Astrocyte of the cerebellum (primary cell): ENCODE results near the gene LRRTM1.

Source experiments
- DNase-seq: peaks from one replicate; pipeline ENCODE4 v3.0.0-alpha.2; 2011; ENCODE audit warnings: low read depth
- H3K4me3 ChIP-seq: 2 replicates; pipeline ENCODE4 v1.5.1; 2011; ENCODE audit warnings: mild to moderate bottlenecking, low read depth, low read length, moderate library complexity
- in situ Hi-C: cut with HindIII; loops from 2 replicates; pipeline ENCODE4 v1.10.0; 2017; ENCODE audit warnings: low sequenced_read_pairs
- TF ChIP-seq, protein P1 (sequence below): IDR thresholded peaks from 2 replicates; pipeline ENCODE4 v1.5.1; 2012; ENCODE audit warnings: low read length, low read depth, moderate library complexity, mild to moderate bottlenecking; ENCODE audit errors: missing control alignments

LRRTM1 gene

DNA sequence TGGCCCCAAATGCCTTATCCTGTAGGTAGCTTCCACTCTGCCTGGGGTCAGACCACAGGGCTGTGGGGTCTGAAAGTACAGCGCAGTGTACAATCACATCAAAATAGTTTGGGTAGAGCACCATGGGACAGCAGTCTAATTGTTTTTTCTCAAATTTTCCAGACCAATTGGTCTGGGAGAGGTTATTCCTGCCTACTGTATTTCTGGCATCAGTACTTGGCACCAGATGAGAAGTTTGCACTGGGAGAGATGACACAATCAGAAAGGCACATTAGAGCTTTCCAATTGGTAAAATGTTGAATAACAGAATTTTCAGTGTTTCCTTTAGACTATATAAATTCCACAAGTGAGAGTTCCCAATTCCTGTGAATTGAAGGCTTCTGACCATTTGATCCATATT, 30.9 kb upstream of the LRRTM1 start:
- no peak overlapping the region for H3K4me3 ChIP-seq
- no peak for DNase-seq
- in situ Hi-C loops = no loop called here
- TF ChIP-seq, protein P1, sequence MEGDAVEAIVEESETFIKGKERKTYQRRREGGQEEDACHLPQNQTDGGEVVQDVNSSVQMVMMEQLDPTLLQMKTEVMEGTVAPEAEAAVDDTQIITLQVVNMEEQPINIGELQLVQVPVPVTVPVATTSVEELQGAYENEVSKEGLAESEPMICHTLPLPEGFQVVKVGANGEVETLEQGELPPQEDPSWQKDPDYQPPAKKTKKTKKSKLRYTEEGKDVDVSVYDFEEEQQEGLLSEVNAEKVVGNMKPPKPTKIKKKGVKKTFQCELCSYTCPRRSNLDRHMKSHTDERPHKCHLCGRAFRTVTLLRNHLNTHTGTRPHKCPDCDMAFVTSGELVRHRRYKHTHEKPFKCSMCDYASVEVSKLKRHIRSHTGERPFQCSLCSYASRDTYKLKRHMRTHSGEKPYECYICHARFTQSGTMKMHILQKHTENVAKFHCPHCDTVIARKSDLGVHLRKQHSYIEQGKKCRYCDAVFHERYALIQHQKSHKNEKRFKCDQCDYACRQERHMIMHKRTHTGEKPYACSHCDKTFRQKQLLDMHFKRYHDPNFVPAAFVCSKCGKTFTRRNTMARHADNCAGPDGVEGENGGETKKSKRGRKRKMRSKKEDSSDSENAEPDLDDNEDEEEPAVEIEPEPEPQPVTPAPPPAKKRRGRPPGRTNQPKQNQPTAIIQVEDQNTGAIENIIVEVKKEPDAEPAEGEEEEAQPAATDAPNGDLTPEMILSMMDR = no peak

DNA sequence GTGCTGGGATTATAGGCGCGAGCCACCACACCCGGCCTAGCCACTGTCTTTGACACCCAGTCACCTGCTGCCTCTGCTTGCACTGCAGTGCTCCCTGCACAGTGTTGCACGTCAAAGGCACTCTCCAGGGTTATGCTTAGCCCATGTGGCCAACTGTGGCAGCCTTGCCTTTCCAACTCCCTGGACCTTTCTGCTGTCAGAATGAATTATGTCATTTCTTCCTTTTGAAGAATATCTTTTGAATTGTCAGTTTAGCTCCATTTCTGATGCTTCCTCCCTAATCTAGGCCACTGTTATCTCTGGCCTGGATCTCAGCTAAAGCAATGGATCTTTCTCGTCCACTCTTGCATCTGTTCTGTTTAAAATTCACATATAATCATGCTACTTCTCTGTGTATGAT, 29.3 kb upstream of the LRRTM1 start:
- DNase-seq = no peak
- in situ Hi-C loops = no loop called here
- no peak overlapping the region for H3K4me3 ChIP-seq
- TF ChIP-seq, protein P1 = no peak

GRCh38 chr2:80330527-80331450, 26.2 kb upstream of the LRRTM1 start:
- in situ Hi-C loops = no loop called here
- no peak for DNase-seq
- no peak overlapping the region for H3K4me3 ChIP-seq
- TF ChIP-seq, protein P1 = no peak

DNA sequence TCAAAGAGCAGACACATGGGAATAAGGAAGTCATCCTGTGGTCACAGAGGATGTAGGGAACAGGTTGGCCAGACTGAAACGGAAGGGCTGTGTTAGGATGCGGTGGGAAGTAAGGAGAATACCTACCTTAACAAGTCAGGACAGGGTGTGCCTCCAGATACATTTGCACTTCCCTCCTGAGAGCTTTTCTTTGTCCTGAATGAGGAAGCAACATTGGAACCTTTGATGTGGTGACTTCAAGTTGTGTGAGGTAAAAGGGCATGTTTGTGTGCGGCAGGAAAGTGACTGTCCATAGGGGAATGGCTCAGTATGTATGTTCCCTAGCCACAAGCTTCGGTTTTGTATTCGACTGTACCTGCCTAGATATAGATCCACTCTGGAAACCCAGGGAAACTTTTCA, 24.9 kb upstream of the LRRTM1 start:
- H3K4me3 ChIP-seq = no peak overlapping the region
- in situ Hi-C loops = no loop called here
- TF ChIP-seq, protein P1 = no peak

GRCh38 chr2:80328159-80328571, 23.6 kb upstream of the LRRTM1 start:
- DNase-seq = no peak
- H3K4me3 ChIP-seq = no peak overlapping the region
- in situ Hi-C loops = no loop called here
- TF ChIP-seq, protein P1 = no peak

More for the DNA sequence above, 24.9 kb upstream of the LRRTM1 start:
- DNase-seq = no peak

DNA sequence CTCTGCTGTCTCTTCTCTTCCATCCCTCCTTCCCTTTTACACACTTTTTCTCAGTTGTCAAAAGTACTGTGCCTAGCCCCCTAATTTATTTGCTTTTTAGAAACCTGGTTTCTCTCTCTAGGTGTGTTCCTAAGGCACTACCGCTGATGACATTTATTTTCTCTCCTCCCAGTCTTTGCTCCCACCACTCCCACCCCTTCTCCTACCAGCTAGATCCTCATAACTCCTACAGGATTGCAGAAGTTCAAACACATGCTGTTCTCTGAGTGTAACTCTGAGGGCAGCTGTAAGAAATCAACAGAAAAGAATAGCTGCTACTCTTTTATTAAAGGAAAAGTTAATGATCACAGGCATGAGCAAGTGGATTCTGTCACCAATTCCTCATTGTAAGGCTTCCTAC, 22.3 kb upstream of the LRRTM1 start:
- in situ Hi-C loops = no loop called here
- no peak for DNase-seq
- no peak overlapping the region for H3K4me3 ChIP-seq
- TF ChIP-seq, protein P1 = no peak
